Mesodermal cell (in vitro differentiated cells): ENCODE data around the gene ADCY5.

Source experiments
- H3K27ac ChIP-seq: 2 replicates; pipeline ENCODE4 v1.7.0; 2013; ENCODE audit warnings: mild to moderate bottlenecking, low read depth, low read length, moderate library complexity; ENCODE audit not compliant: severe bottlenecking
- H3K36me3 ChIP-seq: 2 replicates; pipeline ENCODE4 v1.7.1; 2013; ENCODE audit warnings: mild to moderate bottlenecking, low read length, moderate library complexity; ENCODE audit not compliant: control insufficient read depth, insufficient read depth
- H3K4me1 ChIP-seq: one replicate; pipeline ENCODE4 v1.7.1; 2013; ENCODE audit warnings: mild to moderate bottlenecking, low read length; ENCODE audit not compliant: insufficient read depth, control insufficient read depth, poor library complexity, severe bottlenecking
- H3K4me3 ChIP-seq: 2 replicates; pipeline ENCODE4 v1.7.0; 2013; ENCODE audit warnings: low read length, control low read depth, mild to moderate bottlenecking; ENCODE audit not compliant: insufficient read depth, poor library complexity, severe bottlenecking; ENCODE audit errors: extremely low read depth
- H3K9me3 ChIP-seq: 2 replicates; pipeline ENCODE4 v1.7.1; 2013; ENCODE audit warnings: mild to moderate bottlenecking, low read length, moderate library complexity; ENCODE audit not compliant: control insufficient read depth
- WGBS, 2 experiments: methylation state at CpG; one replicate each; pipeline ENCODE4 v1.1.5; 2013; ENCODE audit warnings: missing lambda C conversion rate in 2 of 2; ENCODE audit not compliant: insufficient coverage in 2 of 2; 5-methylcytosine and 5-hydroxymethylcytosine counted together

ADCY5 gene

DNA sequence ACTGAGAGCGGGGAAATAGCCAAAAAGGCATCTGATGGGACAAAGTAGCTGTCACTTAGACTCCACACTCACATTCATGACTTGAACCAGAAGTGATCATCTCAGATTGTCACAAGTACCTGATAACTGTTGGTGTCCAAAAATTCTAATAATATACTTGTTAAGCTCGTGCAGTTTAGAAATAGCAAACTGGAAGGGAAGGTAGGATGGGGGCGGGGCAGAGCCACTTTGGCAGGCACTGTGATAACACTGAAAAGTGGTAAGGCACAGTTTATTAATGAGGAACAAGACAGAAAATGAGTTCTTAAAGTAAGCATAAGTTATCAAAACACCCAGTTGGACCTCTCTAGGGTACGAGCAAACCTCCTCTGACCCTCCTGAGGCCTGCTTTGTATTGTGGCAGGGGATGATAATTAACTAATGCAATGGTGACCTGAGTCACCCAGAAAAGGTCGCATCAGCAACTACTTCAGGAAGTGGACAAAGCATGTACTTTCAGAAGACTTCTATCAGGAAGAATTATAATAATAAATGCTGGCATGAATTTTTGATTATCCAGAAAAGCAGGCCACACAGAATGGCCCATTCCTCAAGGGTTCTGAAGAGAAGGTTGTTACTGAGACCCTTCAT lies 54.4 kb downstream of the ADCY5 start:
- no peaks in the 10 kb centered on the region for H3K36me3 ChIP-seq
- H3K4me1 ChIP-seq = no peaks in the 10 kb centered on the region
- 87% methylated on average over 3 of the region's 5 CpGs; no CpG with 5 or more reads in 1 of the 2 experiments for WGBS, 2 experiments
- H3K4me3 ChIP-seq = no peak overlapping the region
- H3K27ac ChIP-seq = no peak overlapping the region
- H3K9me3 ChIP-seq = no peaks in the 10 kb centered on the region

DNA sequence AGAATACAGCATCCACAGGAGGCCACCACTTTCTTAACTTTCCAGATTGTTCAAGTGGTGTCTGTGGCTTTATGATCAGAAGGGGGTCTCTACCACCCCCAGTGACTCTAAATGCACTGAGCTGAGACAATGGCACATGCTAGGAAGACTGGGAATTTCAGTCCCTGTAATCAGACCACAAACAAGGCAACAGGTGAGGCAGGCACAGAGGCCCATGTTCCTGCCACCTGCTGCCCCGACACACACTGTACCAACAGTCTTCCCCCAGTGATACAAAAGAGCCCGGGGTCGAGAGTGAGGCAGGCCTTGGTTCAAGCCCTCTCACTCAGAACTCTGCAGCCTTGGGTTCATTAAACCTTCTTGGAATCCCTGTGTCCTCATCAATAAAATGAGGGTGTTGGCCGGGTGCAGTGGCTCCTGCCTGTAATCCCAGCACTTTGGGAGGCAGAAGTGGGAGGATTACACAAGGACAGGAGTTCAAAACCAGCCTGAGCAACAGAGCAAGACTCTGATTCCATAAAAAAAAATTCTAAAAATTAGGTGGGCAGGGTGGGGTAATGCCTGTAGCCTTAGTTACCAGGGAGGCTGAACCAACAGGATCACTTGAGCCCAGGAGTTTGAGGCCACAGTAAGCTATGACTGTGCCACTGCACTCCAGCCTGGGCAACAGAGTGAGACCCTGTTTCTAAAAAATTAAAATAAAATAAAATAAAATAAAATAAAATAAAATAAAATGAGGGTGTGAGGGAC lies 55.8 kb downstream of the ADCY5 start:
- Histone ChIP-seq H3K27ac (no peak overlapping the region), H3K4me3 (no peak overlapping the region), H3K36me3 (no peaks in the 10 kb centered on the region), H3K4me1 (no peaks in the 10 kb centered on the region), H3K9me3 (no peaks in the 10 kb centered on the region)
- WGBS, 2 experiments = 84 to 96% methylated on average over 3 to 4 of the region's 4 CpGs

DNA sequence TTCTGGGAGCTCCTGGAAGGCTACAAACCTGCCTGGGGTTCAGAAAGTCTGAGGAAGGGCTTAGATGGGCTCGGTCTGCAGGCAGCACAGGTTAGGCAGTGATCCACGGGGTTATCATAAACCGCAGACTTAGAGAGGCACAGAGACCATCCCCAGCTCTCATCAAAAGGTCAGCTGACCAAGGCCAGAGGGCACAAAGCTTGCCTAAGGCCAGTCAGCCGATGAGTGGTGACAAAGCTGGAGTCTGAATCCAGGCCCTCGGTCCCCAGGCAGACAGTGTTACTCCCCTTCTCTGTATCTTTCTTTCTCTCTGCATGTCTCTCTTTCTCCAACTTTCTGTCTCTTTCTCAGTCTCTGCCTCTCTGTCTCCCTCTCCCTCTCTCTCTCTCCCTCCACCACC lies 56.5 kb downstream of the ADCY5 start:
- no peaks in the 10 kb centered on the region for H3K9me3 ChIP-seq
- no peak overlapping the region for H3K27ac ChIP-seq
- no peak overlapping the region for H3K4me3 ChIP-seq
- no peaks in the 10 kb centered on the region for H3K4me1 ChIP-seq
- H3K36me3 ChIP-seq = no peaks in the 10 kb centered on the region
- 73 to 86% methylated on average over 5 of the region's 5 CpGs for WGBS, 2 experiments

DNA sequence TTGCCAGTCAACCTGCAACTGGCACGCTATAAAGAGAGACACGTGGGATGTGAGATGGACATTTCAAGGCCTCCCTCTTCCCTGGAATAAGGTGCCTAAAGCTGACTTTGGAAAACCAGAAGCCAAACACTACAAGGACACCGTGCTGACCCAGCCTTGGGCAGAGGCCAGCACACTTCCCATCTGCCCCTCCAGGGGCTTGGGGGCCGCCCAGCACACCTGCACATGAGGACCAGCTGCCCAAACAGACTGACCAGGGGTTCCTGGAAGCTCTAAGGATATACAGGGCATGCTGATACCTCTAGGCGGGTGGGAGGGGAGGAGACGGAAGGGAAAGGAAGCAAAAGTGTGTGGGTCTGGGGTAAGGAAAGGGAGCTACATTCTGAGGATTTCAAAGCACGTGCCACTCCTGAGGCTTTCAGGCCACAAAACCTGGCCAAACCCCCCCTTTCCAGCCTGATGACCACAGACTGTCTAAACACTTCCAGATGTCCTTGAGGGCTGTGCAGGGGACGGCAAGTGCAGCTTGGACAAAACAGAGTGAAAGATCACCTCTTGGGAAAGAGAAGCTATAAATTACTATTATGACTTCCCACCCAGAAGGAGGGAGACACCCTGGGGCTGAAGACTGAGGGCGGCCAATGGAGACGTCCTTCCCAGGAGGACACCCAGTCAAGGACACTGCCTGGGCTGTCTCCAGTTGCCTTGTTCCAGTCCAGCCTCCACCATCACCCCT lies 57.9 kb downstream of the ADCY5 start:
- Histone ChIP-seq H3K4me3 (no peak overlapping the region), H3K36me3 (no peaks in the 10 kb centered on the region), H3K4me1 (no peaks in the 10 kb centered on the region), H3K9me3 (no peaks in the 10 kb centered on the region), H3K27ac (no peak overlapping the region)
- 88 to 91% methylated on average over 3 to 4 of the region's 10 CpGs for WGBS, 2 experiments

DNA sequence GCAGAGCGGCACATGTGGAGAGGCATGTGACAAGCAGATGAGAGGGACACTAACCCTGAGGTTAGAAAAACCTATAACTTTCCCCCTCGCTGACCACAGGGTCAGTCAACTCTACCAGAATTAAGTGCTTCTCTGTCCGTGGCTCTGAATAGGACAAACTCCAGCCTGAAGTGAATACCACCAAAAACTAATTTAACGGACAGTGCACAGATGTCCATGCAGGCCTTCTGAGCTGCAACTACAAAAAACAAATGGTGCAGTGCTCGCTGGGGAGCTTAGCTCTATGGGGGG lies 59.3 kb downstream of the ADCY5 start:
- Histone ChIP-seq H3K4me1 (peaks cover 4% of the 10 kb centered on the region), H3K36me3 (no peaks in the 10 kb centered on the region), H3K4me3 (no peak overlapping the region), H3K9me3 (no peaks in the 10 kb centered on the region), H3K27ac (no peak overlapping the region)
- WGBS, 2 experiments = 94 to 95% methylated on average over 3 to 5 of the region's 5 CpGs

DNA sequence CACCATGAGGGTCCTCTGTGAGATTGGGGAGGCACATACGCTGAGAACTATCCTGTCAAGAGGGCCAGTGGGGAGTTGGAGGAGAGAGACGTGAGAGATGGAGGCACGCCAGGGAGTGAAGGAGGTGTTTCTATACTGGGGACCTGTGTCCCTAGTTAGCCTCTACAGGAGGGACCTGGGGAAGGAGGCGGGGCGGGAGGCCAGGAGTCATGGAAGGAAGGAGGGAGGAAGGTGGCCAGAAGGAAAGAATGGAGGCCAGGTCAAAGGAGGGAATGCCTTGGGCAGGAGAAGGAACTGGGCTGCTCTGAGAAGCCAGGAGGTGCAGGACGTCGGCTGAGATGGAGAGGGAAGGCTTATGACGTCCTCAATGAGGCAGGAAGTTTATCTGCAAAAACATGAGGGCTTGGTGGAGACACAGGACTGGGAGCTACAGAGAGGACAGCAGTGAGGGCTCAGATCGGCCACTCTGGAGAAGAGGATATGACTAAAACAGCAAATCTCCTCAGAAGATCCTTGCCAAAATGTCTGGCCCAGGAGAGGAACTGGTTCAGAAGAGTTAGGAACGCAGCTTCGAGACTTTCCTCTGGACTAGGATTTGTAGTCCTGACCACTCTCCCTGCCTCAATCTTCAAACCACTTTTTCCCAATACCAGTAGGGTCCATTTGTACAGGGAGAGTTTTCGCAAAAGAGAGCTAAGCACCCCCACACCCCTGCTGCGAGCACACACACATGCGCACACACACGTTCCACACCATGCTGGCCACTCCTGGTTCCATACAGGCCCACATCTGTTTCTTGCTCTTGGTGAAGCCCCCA lies 59.9 kb downstream of the ADCY5 start:
- no peak overlapping the region for H3K4me3 ChIP-seq
- no peaks in the 10 kb centered on the region for H3K9me3 ChIP-seq
- 85 to 90% methylated on average over 12 of the region's 15 CpGs for WGBS, 2 experiments
- no peak overlapping the region for H3K27ac ChIP-seq
- H3K4me1 ChIP-seq = peaks cover 9% of the 10 kb centered on the region
- H3K36me3 ChIP-seq = no peaks in the 10 kb centered on the region

GRCh38 chr3:123388042-123388441 lies 60.8 kb downstream of the ADCY5 start:
- peaks cover 14% of the 10 kb centered on the region for H3K4me1 ChIP-seq
- H3K9me3 ChIP-seq = no peaks in the 10 kb centered on the region
- no peak overlapping the region for H3K4me3 ChIP-seq
- H3K27ac ChIP-seq = no peak overlapping the region
- H3K36me3 ChIP-seq = no peaks in the 10 kb centered on the region
- WGBS, 2 experiments = 90 to 96% methylated on average over 8 of the region's 8 CpGs

DNA sequence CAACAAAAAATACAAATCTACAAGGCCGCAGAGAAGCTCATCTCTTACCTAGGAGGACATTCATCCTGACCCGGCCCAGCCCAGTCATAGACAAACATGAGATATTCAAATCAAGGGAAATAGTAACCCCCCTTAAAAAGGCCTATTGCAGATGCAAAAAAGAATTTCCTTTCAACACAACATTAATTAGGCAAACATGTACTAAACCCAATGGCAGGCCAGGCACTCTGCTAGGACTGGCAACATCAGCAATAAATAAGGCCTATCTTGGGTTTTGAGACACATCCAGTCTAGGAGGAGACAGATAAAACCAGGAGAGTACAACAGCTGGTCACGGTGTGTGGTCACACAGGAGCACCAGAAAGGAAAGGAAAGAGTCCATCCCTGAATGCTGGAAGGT lies 61.4 kb downstream of the ADCY5 start:
- Histone ChIP-seq H3K4me3 (no peak overlapping the region), H3K36me3 (no peaks in the 10 kb centered on the region), H3K4me1 (peaks cover 14% of the 10 kb centered on the region), H3K27ac (no peak overlapping the region), H3K9me3 (no peaks in the 10 kb centered on the region)
- WGBS, 2 experiments = 72 to 100% methylated on average over 1 to 3 of the region's 3 CpGs

DNA sequence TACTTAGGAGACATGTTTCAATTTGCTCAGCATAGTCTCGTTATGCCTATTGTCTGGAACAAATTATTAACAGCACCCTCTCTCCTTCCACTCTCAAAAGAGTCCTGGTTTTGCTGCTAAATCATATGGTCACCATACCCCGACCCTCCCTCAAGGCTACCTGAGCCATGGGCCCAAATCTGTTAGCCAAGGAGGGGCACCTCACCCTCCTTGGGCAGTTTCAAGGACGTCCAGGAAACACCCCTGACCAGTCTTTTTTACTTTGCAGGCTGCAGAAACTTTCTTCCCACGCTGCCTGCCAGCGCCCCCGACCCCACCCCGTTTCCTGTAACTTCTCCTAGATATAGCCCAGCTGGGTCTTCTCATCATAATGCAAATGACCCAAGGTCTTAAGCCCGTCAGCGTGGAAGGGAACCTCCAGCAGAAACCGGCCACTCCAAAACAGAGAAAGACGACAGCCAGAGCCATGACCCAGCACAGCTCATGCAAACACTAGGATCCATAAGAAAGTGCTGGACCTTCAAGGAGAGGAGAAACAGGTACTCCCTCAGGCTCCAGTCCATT lies 62.3 kb downstream of the ADCY5 start:
- Histone ChIP-seq H3K9me3 (no peaks in the 10 kb centered on the region), H3K36me3 (no peaks in the 10 kb centered on the region), H3K4me3 (no peak overlapping the region), H3K27ac (peak overlapping the region; percentile 25), H3K4me1 (peaks cover 14% of the 10 kb centered on the region)
- WGBS, 2 experiments = 55 to 59% methylated on average over 11 of the region's 11 CpGs

GRCh38 chr3:123385981-123386380 lies 62.9 kb downstream of the ADCY5 start:
- no peak overlapping the region for H3K27ac ChIP-seq
- H3K4me1 ChIP-seq = peaks cover 14% of the 10 kb centered on the region
- WGBS, 2 experiments = 80 to 88% methylated on average over 8 of the region's 8 CpGs
- no peak overlapping the region for H3K4me3 ChIP-seq
- no peaks in the 10 kb centered on the region for H3K36me3 ChIP-seq
- no peaks in the 10 kb centered on the region for H3K9me3 ChIP-seq
